HepG2 (cell line): ENCODE data around the gene KIF2C. TPM values are rescaled to one million over a fixed set of nuclear protein-coding genes. Genes with fewer than 3 reads are reported as not detected.

ENCODE experiments used
- DPF2 ChIP-seq: sonication (generic); formaldehyde crosslinking; IDR thresholded peaks from 2 replicates; pipeline ENCODE4 v1.4.0; 2020; ENCODE audit warnings: mild to moderate bottlenecking, low read depth, missing genetic modification reagents, borderline replicate concordance
- DR1 ChIP-seq: sonication (generic); formaldehyde crosslinking; IDR thresholded peaks from 2 replicates; pipeline ENCODE4 v1.8.0; 2021; ENCODE audit warnings: mild to moderate bottlenecking, missing genetic modification reagents, inconsistent platforms
- FLYWCH1 ChIP-seq: sonication (generic); formaldehyde crosslinking; IDR thresholded peaks from 2 replicates; pipeline ENCODE4 v1.8.1; 2023; ENCODE audit warnings: mild to moderate bottlenecking, missing genetic modification reagents
- ISL2 ChIP-seq: sonication (generic); formaldehyde crosslinking; IDR thresholded peaks from 2 replicates; pipeline ENCODE4 v1.5.0; 2020; ENCODE audit warnings: missing genetic modification reagents
- KDM4B ChIP-seq: sonication (generic); formaldehyde crosslinking; IDR thresholded peaks from 2 replicates; pipeline ENCODE4 v1.4.0; 2020; ENCODE audit warnings: missing genetic modification reagents
- MAFK ChIP-seq, 2 experiments: IDR thresholded peaks in 1 of 2; conservative IDR thresholded peaks in 1 of 2; 2 replicates each; pipeline ENCODE4 v1.6.1; 2011; ENCODE audit warnings: improper control_type of control experiment in 2 of 2, low read length in 2 of 2
- MED13 ChIP-seq: sonication (generic); formaldehyde crosslinking; IDR thresholded peaks from 2 replicates; pipeline ENCODE4 v1.5.0; 2020; ENCODE audit warnings: missing genetic modification reagents
- PCBP1 ChIP-seq: fragments of 200-400 bp; formaldehyde crosslinking; IDR thresholded peaks from 2 replicates; pipeline ENCODE4 v1.6.1; 2017; ENCODE audit warnings: mild to moderate bottlenecking, low read depth, low read length, borderline replicate concordance
- SRSF9 ChIP-seq: fragments of 200-400 bp; formaldehyde crosslinking; IDR thresholded peaks from 2 replicates; pipeline ENCODE4 v1.6.1; 2018; ENCODE audit warnings: borderline replicate concordance, mild to moderate bottlenecking, low read depth, low read length; ENCODE audit not compliant: insufficient read depth, poor library complexity, severe bottlenecking
- TCF7L2 ChIP-seq: IDR thresholded peaks from 2 replicates; pipeline ENCODE4 v1.6.1; 2011; ENCODE audit warnings: mild to moderate bottlenecking, low read depth, low read length, moderate library complexity
- ZNF12 ChIP-seq: sonication (generic); formaldehyde crosslinking; IDR thresholded peaks from 2 replicates; pipeline ENCODE4 v1.5.0; 2020; ENCODE audit warnings: missing genetic modification reagents
- ZNF17 ChIP-seq: sonication (generic); formaldehyde crosslinking; IDR thresholded peaks from 2 replicates; pipeline ENCODE4 v1.5.0; 2020; ENCODE audit warnings: mild to moderate bottlenecking, missing genetic modification reagents
- ZNF850 ChIP-seq: sonication (generic); formaldehyde crosslinking; conservative IDR thresholded peaks from 2 replicates; pipeline ENCODE4 v1.9.0; 2021; ENCODE audit warnings: mild to moderate bottlenecking, missing genetic modification reagents
- ZSCAN9 ChIP-seq: IDR thresholded peaks from 2 replicates; pipeline ENCODE4 v1.6.1; 2016; ENCODE audit warnings: borderline replicate concordance
- polyA plus RNA-seq, 8 experiments: library from polyadenylated mRNA; depleted of rRNA in 3 of 8; stranded (reverse) in 7 of 8; unstranded in 1 of 8; fragments of >200 nt; fragmentation: Illumina TruSeq in 4 of 8; extraction: Trizol in 4 of 8; gene quantifications; 2 replicates each; pipeline versions ENCODE4 v1.2.1 to v1.2.3, GENCODE V29; 2011 to 2016; ENCODE audit warnings: low read depth in 4 of 8, missing spikeins in 1 of 8, mixed read lengths in 1 of 8; ENCODE audit not compliant: insufficient read depth in 1 of 8
- total RNA-seq, 5 experiments: library from RNA; depleted of rRNA; stranded (reverse); fragments of >200 nt; fragmentation: Illumina TruSeq; extraction: Trizol; gene quantifications; 2 replicates each; pipeline ENCODE4 v1.2.3, GENCODE V29; 2016; ENCODE audit warnings: low read depth in 1 of 5
- TF ChIP-seq, protein P1 (sequence below): sonication (generic); formaldehyde crosslinking; IDR thresholded peaks from 2 replicates; pipeline ENCODE4 v1.8.1; 2023; ENCODE audit warnings: mild to moderate bottlenecking, moderate library complexity, missing genetic modification reagents
- TF ChIP-seq, protein P2 (sequence below): sonication (generic); formaldehyde crosslinking; IDR thresholded peaks from 2 replicates; pipeline ENCODE4 v1.4.0; 2020; ENCODE audit warnings: mild to moderate bottlenecking, missing genetic modification reagents
- TF ChIP-seq, protein P3 (sequence below): sonication (generic); formaldehyde crosslinking; conservative IDR thresholded peaks from 2 replicates; pipeline ENCODE4 v1.8.1; 2023; ENCODE audit warnings: missing genetic modification reagents
- TF ChIP-seq, protein P4 (sequence below): sonication (generic); formaldehyde crosslinking; IDR thresholded peaks from 2 replicates; pipeline ENCODE4 v1.8.0; 2022; ENCODE audit warnings: mild to moderate bottlenecking, missing genetic modification reagents, moderate library complexity
- TF ChIP-seq, protein P5 (sequence below): IDR thresholded peaks from 2 replicates; pipeline ENCODE4 v1.6.1; 2016; ENCODE audit warnings: missing genetic modification reagents, missing compliant biosample characterization
- TF ChIP-seq, protein P6 (sequence below): IDR thresholded peaks from 2 replicates; pipeline ENCODE4 v1.6.1; 2018; ENCODE audit warnings: missing genetic modification reagents

The KIF2C gene
- total and polyA plus RNA-seq, 2 of the 13 experiments (the other 11 are each of a cell fraction or from before 2014, with no cell fraction given), result 29.7 to 53.7 TPM

DNA sequence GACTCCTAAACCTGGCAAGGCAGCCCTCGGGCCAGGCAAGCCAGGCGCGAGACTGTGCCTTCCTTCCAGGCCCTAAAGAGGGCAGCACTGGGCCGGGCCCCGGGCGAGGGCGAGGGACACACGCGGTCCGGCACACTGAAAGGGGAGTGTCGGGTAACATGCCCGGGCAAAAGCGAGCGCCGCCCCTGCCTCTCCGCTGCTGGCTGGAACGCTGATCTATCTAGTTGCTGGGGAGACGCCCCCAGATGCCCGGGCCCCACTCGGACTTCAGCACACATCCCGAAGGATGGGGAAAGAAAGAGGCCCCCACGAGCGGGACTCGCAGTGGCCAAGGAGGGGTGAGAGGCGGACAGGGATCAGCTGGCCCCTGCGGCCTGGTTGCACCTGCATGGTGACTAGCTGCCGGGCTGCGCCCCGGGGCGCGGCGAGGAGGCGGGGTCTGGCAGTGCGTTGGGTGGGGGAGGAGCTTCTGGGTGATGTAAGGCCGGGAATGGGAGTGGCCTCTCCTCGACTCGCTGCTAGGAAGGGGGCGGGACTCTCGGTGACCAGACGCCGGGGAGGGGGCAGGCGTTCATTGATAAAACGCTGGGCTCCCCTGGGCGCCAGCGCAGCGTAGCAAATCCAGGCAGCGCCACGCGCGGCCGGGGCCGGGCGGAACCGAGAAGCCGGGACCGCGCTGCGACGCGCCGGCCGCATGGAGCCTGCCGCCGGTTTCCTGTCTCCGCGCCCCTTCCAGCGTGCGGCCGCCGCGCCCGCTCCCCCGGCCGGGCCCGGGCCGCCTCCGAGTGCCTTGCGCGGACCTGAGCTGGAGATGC is 60.3 kb downstream of the KIF2C start, which contains the start of gene PLK3 (continued):
- TF ChIP-seq, protein P1, sequence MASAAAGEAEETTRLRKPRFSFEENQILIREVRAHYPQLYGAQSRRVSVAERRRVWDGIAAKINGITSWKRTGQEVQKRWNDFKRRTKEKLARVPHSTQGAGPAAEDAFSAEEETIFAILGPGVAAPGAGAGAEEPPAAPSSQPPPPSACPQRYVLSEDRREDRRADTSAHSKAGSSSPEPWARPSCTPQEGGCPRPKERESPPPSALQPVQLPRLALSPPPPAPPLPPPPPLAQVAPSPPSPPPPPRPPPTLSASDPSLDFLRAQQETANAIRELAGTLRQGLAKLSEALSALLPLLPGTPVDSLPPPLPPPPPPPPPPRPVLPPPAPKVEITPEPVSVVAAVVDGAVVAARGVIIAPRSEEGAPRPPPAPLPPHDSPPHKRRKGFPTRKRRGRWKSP (CRISPR knock-in tag), result no peak; the same call in none of the 2 replicates
- TF ChIP-seq PCBP1 (peak; percentile 88), ZNF12 (CRISPR knock-in tag) (0 out of 2 replicates have a peak, but pooled peaks have one; percentile 54), SRSF9 (no peak), KDM4B (CRISPR knock-in tag) (peak; percentile 29; the same call in 1 of the 2 replicates), ISL2 (CRISPR knock-in tag) (peak; percentile 68), MAFK (conservative IDR thresholded peaks at IDR 0.05 in 1 of 2, IDR thresholded peaks at IDR 0.05 in 1 of 2; ENCODE audit: low read length in 2 of 2) (no peak), MED13 (CRISPR knock-in tag) (no peak; the same call in 1 of the 2 replicates), FLYWCH1 (CRISPR knock-in tag) (peak; percentile 14; the same call in 1 of the 2 replicates), ZNF17 (CRISPR knock-in tag) (no peak), DR1 (peak; percentile 93), ZSCAN9 (CRISPR knock-in tag) (no peak), ZNF850 (CRISPR knock-in tag) (0 out of 2 replicates have a peak, but pooled peaks have one; percentile 37), TCF7L2 (no peak), DPF2 (CRISPR knock-in tag) (no peak)
- TF ChIP-seq, protein P2, sequence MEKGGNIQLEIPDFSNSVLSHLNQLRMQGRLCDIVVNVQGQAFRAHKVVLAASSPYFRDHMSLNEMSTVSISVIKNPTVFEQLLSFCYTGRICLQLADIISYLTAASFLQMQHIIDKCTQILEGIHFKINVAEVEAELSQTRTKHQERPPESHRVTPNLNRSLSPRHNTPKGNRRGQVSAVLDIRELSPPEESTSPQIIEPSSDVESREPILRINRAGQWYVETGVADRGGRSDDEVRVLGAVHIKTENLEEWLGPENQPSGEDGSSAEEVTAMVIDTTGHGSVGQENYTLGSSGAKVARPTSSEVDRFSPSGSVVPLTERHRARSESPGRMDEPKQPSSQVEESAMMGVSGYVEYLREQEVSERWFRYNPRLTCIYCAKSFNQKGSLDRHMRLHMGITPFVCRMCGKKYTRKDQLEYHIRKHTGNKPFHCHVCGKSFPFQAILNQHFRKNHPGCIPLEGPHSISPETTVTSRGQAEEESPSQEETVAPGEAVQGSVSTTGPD (CRISPR knock-in tag), result no peak
- TF ChIP-seq, protein P3, sequence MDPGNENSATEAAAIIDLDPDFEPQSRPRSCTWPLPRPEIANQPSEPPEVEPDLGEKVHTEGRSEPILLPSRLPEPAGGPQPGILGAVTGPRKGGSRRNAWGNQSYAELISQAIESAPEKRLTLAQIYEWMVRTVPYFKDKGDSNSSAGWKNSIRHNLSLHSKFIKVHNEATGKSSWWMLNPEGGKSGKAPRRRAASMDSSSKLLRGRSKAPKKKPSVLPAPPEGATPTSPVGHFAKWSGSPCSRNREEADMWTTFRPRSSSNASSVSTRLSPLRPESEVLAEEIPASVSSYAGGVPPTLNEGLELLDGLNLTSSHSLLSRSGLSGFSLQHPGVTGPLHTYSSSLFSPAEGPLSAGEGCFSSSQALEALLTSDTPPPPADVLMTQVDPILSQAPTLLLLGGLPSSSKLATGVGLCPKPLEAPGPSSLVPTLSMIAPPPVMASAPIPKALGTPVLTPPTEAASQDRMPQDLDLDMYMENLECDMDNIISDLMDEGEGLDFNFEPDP (CRISPR knock-in tag), result no peak
- TF ChIP-seq, protein P4, sequence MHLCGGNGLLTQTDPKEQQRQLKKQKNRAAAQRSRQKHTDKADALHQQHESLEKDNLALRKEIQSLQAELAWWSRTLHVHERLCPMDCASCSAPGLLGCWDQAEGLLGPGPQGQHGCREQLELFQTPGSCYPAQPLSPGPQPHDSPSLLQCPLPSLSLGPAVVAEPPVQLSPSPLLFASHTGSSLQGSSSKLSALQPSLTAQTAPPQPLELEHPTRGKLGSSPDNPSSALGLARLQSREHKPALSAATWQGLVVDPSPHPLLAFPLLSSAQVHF (CRISPR knock-in tag), result peak; percentile 57; the same call in 1 of the 2 replicates
- TF ChIP-seq, protein P5, sequence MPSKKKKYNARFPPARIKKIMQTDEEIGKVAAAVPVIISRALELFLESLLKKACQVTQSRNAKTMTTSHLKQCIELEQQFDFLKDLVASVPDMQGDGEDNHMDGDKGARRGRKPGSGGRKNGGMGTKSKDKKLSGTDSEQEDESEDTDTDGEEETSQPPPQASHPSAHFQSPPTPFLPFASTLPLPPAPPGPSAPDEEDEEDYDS (CRISPR knock-in tag), result peak; percentile 97
- TF ChIP-seq, protein P6, sequence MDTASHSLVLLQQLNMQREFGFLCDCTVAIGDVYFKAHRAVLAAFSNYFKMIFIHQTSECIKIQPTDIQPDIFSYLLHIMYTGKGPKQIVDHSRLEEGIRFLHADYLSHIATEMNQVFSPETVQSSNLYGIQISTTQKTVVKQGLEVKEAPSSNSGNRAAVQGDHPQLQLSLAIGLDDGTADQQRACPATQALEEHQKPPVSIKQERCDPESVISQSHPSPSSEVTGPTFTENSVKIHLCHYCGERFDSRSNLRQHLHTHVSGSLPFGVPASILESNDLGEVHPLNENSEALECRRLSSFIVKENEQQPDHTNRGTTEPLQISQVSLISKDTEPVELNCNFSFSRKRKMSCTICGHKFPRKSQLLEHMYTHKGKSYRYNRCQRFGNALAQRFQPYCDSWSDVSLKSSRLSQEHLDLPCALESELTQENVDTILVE (CRISPR knock-in tag), result peak; percentile 35; the same call in 1 of the 2 replicates
